Neural cell (in vitro differentiated cells): Measurements from ENCODE around the gene CC2D2B. TPM values are rescaled to one million over a fixed set of nuclear protein-coding genes. Genes with fewer than 3 reads are reported as not detected.
"Not testable (repeated sequence)": the region's sequence is repeated elsewhere in the genome, so short reads cannot be mapped to it uniquely, and the experiment has no call there.

Experiments
- H2AFZ ChIP-seq: fragments of 200-600, 300-800 bp; sonication (generic), shearing (Covaris generic); 2 replicates; pipeline ENCODE4 v1.6.0; 2014; ENCODE audit warnings: low read depth, mild to moderate bottlenecking, antibody characterized with exemption, low read length, moderate library complexity
- H3F3A ChIP-seq: fragments of 200-600 bp; shearing (Covaris generic); 2 replicates; pipeline ENCODE4 v1.6.1; 2016; ENCODE audit warnings: mild to moderate bottlenecking, moderate library complexity, mixed read lengths, antibody characterized with exemption, low read length; ENCODE audit not compliant: insufficient read depth, poor library complexity, severe bottlenecking
- H3K27ac ChIP-seq: fragments of 200-600, 300-800 bp; sonication (generic), shearing (Covaris generic); 2 replicates; pipeline ENCODE4 v1.5.1; 2014; ENCODE audit warnings: mild to moderate bottlenecking, low read length, moderate library complexity
- H3K27me3 ChIP-seq: fragments of 300-800, 200-600 bp; sonication (generic), shearing (Covaris generic); 2 replicates; pipeline ENCODE4 v1.6.0; 2014; ENCODE audit warnings: mild to moderate bottlenecking, low read depth, low read length, moderate library complexity; ENCODE audit not compliant: insufficient read depth
- H3K36me3 ChIP-seq: fragments of 300-800, 200-600 bp; sonication (generic), shearing (Covaris generic); 2 replicates; pipeline ENCODE4 v1.5.1; 2014; ENCODE audit warnings: mild to moderate bottlenecking, antibody characterized with exemption, low read length, moderate library complexity; ENCODE audit not compliant: insufficient read depth
- H3K4me2 ChIP-seq: fragments of 300-800, 200-600 bp; sonication (generic), shearing (Covaris generic); 2 replicates; pipeline ENCODE4 v1.6.0; 2014; ENCODE audit warnings: mild to moderate bottlenecking, low read length
- H3K4me3 ChIP-seq: fragments of 300-800, 200-600 bp; sonication (generic), shearing (Covaris generic); 2 replicates; pipeline ENCODE4 v1.5.1; 2014; ENCODE audit warnings: mild to moderate bottlenecking, low read length, moderate library complexity
- H3K79me2 ChIP-seq: fragments of 200-600 bp; shearing (Covaris generic); replicated peaks from 2 replicates; pipeline ENCODE4 v1.6.0; 2014; ENCODE audit warnings: mild to moderate bottlenecking, low read length, moderate library complexity; ENCODE audit not compliant: insufficient read depth
- H3K9ac ChIP-seq: fragments of 300-800, 200-600 bp; sonication (generic), shearing (Covaris generic); 2 replicates; pipeline ENCODE4 v1.6.1; 2016; ENCODE audit warnings: mild to moderate bottlenecking, low read length, mixed read lengths
- H3K9me2 ChIP-seq: fragments of 200-600 bp; shearing (Covaris generic); 2 replicates; pipeline ENCODE4 v1.6.1; 2016; ENCODE audit warnings: mild to moderate bottlenecking, low read length, mixed read lengths; ENCODE audit not compliant: insufficient read depth
- H3K9me3 ChIP-seq: fragments of 200-600, 300-800 bp; sonication (generic), shearing (Covaris generic); 2 replicates; pipeline ENCODE4 v1.6.1; 2016; ENCODE audit warnings: mild to moderate bottlenecking, mixed run types, low read length, moderate library complexity, mixed read lengths
- H4K20me1 ChIP-seq: fragments of 200-600 bp; shearing (Covaris generic); 2 replicates; pipeline ENCODE4 v1.6.1; 2016; ENCODE audit warnings: mild to moderate bottlenecking, mixed run types; ENCODE audit not compliant: insufficient read depth
- EP300 ChIP-seq: fragments of 450-650 bp; conservative IDR thresholded peaks from 2 replicates; pipeline ENCODE4 v1.6.1; 2014; ENCODE audit warnings: antibody characterized with exemption, mild to moderate bottlenecking, moderate library complexity; ENCODE audit not compliant: poor library complexity, severe bottlenecking
- EZH2 ChIP-seq: fragments of 200-600, 300-800 bp; shearing (Covaris generic), sonication (generic); IDR thresholded peaks from 2 replicates; pipeline ENCODE4 v1.6.1; 2014; ENCODE audit warnings: antibody characterized with exemption, low read length, borderline replicate concordance, mild to moderate bottlenecking; ENCODE audit not compliant: insufficient read depth, poor library complexity, severe bottlenecking
- MXI1 ChIP-seq: fragments of 450-650 bp; conservative IDR thresholded peaks from 2 replicates; pipeline ENCODE4 v1.6.1; 2014; ENCODE audit warnings: antibody characterized with exemption, mild to moderate bottlenecking; ENCODE audit not compliant: poor library complexity, severe bottlenecking
- POLR2AphosphoS5 ChIP-seq: IDR thresholded peaks from 2 replicates; pipeline ENCODE4 v1.6.1; 2012
- RAD21 ChIP-seq: fragments of 450-650 bp; conservative IDR thresholded peaks from 2 replicates; pipeline ENCODE4 v1.6.1; 2014; ENCODE audit warnings: antibody characterized with exemption, mild to moderate bottlenecking, moderate library complexity
- REST ChIP-seq: IDR thresholded peaks from 2 replicates; pipeline ENCODE4 v1.6.1; 2012; ENCODE audit warnings: borderline replicate concordance
- SMC3 ChIP-seq: fragments of 450-650 bp; conservative IDR thresholded peaks from 2 replicates; pipeline ENCODE4 v1.6.1; 2014; ENCODE audit warnings: antibody characterized with exemption, mild to moderate bottlenecking, moderate library complexity; ENCODE audit not compliant: poor library complexity
- TAF1 ChIP-seq: IDR thresholded peaks from 2 replicates; pipeline ENCODE4 v1.6.1; 2012; ENCODE audit warnings: low read depth
- polyA plus RNA-seq: library from polyadenylated mRNA; depleted of rRNA; stranded (reverse); fragments of >200 nt; gene quantifications from 2 replicates; pipeline ENCODE4 v1.2.3, GENCODE V29; 2014
- TF ChIP-seq, protein P1 (sequence below): fragments of 450-650 bp; IDR thresholded peaks from 2 replicates; pipeline ENCODE4 v1.5.1; 2014; ENCODE audit warnings: antibody characterized with exemption, mild to moderate bottlenecking, moderate library complexity; ENCODE audit not compliant: poor library complexity, severe bottlenecking

The CC2D2B gene
- polyA plus RNA-seq, 1 donor from 2014 or later, result 0.61 TPM

GRCh38 chr10:95909561-95909960 is 1.8 kb downstream of the CC2D2B start:
- Histone ChIP-seq H3K9me2 (no peaks in the 10 kb centered on the region), H2AFZ (no peak overlapping the region), H4K20me1 (no peaks in the 10 kb centered on the region), H3K27me3 (no peaks in the 10 kb centered on the region), H3K4me3 (no peak overlapping the region), H3F3A (no peaks in the 10 kb centered on the region), H3K79me2 (no peaks in the 10 kb centered on the region), H3K4me2 (no peak overlapping the region), H3K9me3 (no peaks in the 10 kb centered on the region), H3K36me3 (no peaks in the 10 kb centered on the region), H3K27ac (no peak overlapping the region), H3K9ac (no peak overlapping the region)
- TF ChIP-seq EP300 (no peak), MXI1 (no peak), POLR2AphosphoS5 (no peak), TAF1 (no peak), RAD21 (no peak), REST (no peak), SMC3 (no peak), EZH2 (no peak)
- TF ChIP-seq, protein P1, sequence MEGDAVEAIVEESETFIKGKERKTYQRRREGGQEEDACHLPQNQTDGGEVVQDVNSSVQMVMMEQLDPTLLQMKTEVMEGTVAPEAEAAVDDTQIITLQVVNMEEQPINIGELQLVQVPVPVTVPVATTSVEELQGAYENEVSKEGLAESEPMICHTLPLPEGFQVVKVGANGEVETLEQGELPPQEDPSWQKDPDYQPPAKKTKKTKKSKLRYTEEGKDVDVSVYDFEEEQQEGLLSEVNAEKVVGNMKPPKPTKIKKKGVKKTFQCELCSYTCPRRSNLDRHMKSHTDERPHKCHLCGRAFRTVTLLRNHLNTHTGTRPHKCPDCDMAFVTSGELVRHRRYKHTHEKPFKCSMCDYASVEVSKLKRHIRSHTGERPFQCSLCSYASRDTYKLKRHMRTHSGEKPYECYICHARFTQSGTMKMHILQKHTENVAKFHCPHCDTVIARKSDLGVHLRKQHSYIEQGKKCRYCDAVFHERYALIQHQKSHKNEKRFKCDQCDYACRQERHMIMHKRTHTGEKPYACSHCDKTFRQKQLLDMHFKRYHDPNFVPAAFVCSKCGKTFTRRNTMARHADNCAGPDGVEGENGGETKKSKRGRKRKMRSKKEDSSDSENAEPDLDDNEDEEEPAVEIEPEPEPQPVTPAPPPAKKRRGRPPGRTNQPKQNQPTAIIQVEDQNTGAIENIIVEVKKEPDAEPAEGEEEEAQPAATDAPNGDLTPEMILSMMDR, result no peak

DNA sequence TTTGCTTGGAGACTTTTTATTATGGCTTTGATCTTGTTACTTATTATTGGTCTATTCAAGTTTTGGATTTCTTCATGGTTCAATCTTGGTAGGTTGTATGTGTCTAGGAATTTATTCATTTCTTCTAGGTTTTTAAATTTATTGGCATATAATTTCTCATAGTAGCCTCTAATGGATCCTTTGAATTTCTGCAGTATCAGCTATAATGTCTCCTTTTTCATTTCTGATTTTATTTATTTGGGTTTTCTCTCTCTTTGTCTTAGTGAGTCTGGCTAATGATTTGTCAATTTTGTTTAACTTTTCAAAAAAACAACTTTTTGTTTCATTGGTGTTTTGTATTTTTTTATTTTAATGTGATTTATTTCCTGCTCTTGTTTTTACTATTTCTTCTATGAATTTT is 8.3 kb downstream of the CC2D2B start:
- H3K4me2 ChIP-seq, H3K27ac ChIP-seq, H3K27me3 ChIP-seq, H4K20me1 ChIP-seq, H3K9me2 ChIP-seq, H3K9me3 ChIP-seq, H2AFZ ChIP-seq, H3K4me3 ChIP-seq, H3K9ac ChIP-seq, H3K79me2 ChIP-seq, H3F3A ChIP-seq, H3K36me3 ChIP-seq: not testable (repeated sequence)

GRCh38 chr10:95920798-95921426 is 13.1 kb downstream of the CC2D2B start:
- Histone ChIP-seq H3K9me2 (no peaks in the 10 kb centered on the region), H3F3A (no peaks in the 10 kb centered on the region), H3K4me3 (no peak overlapping the region), H4K20me1 (no peaks in the 10 kb centered on the region), H3K9ac (no peak overlapping the region), H3K4me2 (no peak overlapping the region), H3K27me3 (no peaks in the 10 kb centered on the region), H3K36me3 (no peaks in the 10 kb centered on the region), H3K9me3 (no peaks in the 10 kb centered on the region), H3K79me2 (no peaks in the 10 kb centered on the region), H2AFZ (no peak overlapping the region), H3K27ac (no peak overlapping the region)
- TF ChIP-seq RAD21, result no peak
- no peak for TF ChIP-seq SMC3
- TF ChIP-seq POLR2AphosphoS5, result no peak
- TF ChIP-seq MXI1, result no peak
- TF ChIP-seq, protein P1, result no peak
- no peak for TF ChIP-seq TAF1
- TF ChIP-seq EZH2, result no peak
- no peak for TF ChIP-seq EP300
- no peak for TF ChIP-seq REST
